ENCODE measurements around the gene ST3GAL5.
"Not testable (repeated sequence)": the region's sequence is repeated elsewhere in the genome, so short reads cannot be mapped to it uniquely, and the experiment has no call there.

Gene ST3GAL5

DNA sequence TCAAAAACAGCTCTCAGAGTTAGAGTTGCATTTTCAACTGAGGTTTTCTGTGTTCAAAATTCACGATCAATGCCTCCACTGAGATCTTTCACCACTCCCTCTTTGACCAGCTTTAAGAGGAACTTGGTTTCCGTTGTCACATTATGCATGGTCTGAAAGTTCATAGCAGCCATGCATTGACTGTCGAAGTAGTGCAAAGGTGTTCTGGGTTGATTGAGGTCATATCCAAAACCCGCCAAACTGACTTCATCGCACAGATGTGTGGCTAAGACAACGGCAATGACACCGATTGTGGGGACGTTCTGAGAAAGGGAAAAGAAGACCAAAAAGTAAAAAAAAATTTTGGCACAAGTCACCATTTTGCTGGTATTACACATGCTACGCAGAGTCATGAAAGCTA lies 48.7 kb downstream of the ST3GAL5 start:
- in situ Hi-C loops (cut with MboI; ENCODE audit: low sequenced_read_pairs) = no loop called here

DNA sequence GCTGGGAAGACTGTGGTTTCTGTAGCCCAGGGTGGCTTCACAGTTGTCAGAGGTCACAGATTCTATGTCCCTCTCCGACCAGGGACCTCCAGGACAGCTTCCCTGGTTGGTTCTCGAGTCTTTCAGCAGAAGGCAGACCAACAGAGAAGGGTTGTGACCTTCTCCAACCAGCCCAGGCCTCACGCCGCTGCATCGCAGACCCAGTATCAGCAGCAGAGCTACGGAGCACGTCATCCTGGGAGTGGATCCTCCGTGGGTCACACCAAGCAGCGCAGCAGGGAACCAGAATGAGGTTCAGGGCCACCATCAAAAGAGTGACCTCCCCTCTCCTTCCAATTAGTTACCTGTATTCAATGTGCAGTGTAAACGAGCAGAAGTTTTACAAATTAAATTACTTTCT lies 49.3 kb downstream of the ST3GAL5 start:
- in situ Hi-C loops (cut with MboI; ENCODE audit: low sequenced_read_pairs) = no loop called here

DNA sequence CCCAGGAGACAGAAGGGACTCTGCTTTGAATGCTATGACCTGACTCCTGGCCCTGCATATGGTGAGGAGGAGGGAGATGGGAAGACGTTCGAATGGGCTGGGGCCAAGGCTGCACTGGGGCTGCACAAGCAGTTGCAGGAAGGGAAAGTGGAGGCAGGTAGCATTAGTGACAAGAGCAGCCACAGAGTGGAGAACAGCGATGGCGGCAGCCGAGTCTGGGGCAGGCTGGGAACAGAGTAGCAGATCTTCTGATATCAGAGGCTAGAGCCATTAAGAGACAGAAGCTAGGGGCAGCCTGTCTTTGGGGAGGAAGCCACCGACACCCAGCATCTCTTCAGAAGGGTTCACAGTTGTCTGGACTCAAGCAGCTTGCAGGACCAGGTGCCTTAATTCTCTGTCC lies 50.1 kb downstream of the ST3GAL5 start:
- in situ Hi-C loops (cut with MboI; ENCODE audit: low sequenced_read_pairs) = no loop called here

DNA sequence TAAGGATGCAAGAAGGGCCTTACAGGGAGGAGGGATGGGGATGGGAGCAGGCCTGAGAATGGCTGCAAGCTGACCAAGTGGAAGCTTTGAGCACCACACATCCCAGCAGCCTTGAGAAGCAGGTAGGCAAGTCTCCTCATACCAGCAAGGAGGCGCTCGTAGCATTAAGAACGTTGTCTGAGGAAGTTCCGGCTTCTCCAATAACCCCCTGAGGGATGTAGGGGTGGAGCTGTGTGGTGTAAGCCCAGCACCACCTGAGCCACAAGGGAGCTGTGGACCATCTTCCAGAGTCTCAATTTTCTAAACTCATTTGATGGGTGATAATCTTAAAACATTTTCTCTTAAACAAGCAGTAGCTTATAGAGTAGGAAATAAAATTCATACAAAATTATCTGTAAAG lies 50.6 kb downstream of the ST3GAL5 start:
- in situ Hi-C loops (cut with MboI; ENCODE audit: low sequenced_read_pairs) = no loop called here

DNA sequence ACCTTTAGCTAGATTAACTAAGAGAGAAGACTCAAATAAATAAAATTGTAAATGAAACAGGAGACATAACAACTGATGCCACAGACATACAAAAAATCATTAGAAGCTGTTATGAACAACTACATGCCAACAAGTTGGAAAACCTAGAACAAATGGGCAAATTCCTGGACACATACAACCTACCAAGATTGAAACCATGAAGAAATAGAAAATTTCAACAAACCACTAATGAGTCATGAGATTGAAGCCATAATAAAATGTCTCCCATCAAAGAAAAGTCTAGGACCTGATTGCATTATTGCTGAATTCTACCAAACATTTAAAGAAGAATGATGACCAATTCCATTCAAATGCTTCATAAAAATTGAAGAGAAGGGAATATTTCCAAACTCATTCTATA lies 54.3 kb downstream of the ST3GAL5 start:
- in situ Hi-C loops (cut with MboI; ENCODE audit: low sequenced_read_pairs) = no loop called here

GRCh38 chr2:85831735-85832134 lies 57.1 kb downstream of the ST3GAL5 start:
- in situ Hi-C loops (cut with MboI; ENCODE audit: low sequenced_read_pairs) = no loop called here

- in situ Hi-C loops (cut with MboI; ENCODE audit: low sequenced_read_pairs) = no loop called here
Measured at GRCh38 chr2:85830645-85831044, 58.1 kb downstream of the ST3GAL5 start.

GRCh38 chr2:85829394-85829793 lies 59.4 kb downstream of the ST3GAL5 start:
- in situ Hi-C loops (cut with MboI; ENCODE audit: low sequenced_read_pairs) = not testable (repeated sequence)

- in situ Hi-C loops (cut with MboI; ENCODE audit: low sequenced_read_pairs) = no loop called here
Measured at GRCh38 chr2:85828725-85829124, 60.1 kb downstream of the ST3GAL5 start.

DNA sequence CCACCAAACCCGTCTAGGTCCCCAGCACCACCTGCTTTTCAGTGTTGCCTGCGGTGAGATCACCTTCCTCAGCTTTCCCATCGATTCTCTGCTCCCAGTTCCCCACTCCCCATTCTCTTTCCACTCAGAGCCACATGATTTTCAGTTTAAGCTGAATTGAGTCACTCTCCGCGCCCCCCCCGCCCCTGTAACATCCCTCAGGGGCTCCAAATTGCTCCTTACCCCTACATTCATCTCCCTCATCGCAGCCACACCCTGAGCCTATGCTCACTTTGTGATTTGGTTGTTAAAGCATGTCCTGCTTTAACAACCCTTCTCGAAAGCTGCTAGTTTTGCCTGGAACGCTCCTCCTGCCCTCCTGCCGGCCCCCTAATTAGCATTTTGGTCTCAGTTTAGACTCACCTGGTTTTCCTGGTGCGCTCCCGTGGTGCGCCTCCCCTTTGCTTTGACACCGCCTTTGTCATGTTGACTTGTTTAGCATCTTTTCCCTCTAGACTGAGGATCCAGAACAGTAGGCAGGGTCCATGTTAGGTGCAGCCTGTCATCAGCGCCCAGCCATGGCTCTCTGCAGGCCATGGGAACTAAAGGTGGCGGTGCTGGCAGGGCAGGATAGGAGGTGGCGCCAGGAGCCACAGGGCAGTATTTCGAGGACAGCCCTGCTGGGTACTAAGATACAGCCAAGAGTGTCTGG lies 60.8 kb downstream of the ST3GAL5 start:
- in situ Hi-C loops (cut with MboI; ENCODE audit: low sequenced_read_pairs) = no loop called here

DNA sequence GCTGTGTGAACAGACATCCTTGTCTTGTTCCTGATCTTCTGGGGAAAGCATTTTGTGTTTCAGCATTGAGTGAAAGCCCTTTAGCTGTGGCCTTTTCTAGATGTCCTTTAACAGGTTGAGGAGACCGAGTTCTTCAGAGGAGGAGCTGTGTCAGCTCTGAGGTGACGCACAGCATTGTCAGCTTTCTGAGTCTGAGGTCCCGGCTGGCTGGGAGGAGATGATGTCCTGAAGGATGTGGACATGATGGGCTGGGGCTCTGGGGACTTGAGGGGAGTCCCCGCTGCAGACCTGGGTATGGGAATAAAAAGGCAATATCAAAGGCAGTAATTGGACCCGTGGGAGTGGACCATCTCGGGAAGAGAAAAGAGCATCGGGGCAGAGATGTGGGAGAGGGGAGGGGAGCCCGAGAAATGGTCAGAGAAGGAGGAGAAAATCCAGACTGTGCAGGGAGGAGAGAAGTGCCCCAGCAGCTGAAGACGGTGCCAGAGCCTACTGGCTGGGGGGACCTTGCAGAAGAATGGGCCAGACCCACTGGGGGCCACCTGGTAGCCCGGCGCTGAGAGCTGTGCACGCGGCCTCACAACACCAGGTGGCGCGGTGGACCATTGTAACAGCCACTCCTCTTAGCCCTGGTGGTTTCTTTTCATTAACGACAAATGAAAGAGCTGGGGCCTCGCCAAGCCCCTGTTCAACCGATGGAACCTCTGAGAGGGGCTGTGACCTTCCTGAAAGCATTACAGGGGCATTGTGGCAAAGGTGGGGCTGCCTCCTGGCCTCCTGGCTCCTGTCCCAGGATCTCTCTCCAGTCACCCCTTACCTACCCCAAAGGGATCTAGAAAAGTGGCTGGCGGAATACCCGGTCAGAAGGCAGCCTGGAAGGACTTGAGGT lies 61.6 kb downstream of the ST3GAL5 start:
- in situ Hi-C loops (cut with MboI; ENCODE audit: low sequenced_read_pairs) = no loop called here

DNA sequence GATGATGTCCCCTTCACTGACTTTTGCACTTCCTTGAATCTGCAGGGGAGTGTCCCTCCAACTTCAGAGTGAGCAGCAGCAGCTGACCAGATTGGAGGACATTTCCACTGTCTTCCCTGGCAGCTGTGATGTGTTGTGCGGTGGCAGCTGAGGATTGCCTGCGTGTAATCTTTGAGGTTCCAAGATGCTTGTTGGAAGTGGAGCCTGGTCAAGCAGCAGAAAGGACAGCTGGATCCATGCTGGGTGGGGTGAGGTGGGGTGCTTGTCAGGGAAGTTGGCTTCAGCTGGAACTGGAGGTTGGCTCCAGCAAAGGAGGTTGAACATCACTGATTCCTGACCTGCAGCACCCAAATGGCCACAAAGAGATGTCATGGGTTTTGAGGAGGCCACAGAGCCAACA lies 64.8 kb downstream of the ST3GAL5 start:
- in situ Hi-C loops (cut with MboI; ENCODE audit: low sequenced_read_pairs) = loop anchor here (25.0 kb wide), 1 partner anchor 112 kb away; no protein-coding TSS in a partner anchor

DNA sequence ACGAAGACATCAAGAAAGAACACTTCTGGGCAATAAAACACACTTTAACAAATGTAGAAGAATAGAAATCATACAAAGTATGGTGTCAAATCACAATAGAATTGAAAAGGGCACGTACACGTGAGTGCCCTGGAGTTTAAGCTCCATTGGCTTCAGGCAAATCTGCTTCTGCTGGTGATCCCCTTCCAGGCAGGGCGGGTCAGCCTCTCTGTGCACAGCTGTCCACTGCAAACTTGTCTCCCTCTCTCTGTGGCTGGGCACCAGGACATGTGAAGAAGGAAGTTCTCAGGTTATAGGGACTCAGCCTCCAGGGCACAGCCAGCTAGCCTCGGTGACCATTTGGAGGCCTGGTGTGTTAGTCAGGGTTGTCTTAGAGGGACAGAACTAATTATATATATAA lies 66.0 kb downstream of the ST3GAL5 start:
- in situ Hi-C loops (cut with MboI; ENCODE audit: low sequenced_read_pairs) = loop anchor here (25.0 kb wide), 1 partner anchor 110 kb away; no protein-coding TSS in a partner anchor

DNA sequence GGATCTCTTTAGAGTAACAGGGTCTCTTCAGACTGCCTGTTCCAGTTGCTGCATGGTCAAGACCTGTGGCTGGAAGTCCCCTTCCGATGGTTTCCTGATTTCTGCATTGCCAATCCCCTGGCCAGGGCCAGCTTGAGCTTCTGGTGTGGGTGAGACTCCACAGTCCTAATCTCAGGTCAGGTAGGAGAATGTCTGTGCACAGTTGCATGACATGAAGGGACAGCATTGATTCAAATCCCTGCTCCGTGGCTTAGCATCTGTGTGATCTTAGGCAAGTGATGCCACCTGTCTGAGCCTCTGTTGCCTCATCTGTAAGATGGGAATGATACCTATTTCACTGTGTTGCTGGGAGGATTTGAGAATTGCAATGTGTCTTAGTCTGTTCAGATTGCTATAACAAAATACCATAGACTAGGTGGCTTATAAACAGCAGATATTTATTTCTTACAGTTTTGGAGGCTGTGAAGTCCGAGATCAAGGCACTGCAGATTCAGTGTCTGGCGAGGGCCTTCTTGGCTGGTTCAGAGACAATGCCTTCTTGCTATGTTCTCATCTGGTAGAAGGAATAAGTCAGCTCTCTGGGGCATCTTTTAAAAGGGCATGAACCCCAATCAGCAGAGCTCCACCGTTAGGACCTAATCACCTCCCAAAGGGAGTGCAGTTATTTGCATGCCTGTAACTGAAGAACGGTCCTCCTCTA lies 68.8 kb downstream of the ST3GAL5 start:
- in situ Hi-C loops (cut with MboI; ENCODE audit: low sequenced_read_pairs) = loop anchor here (25.0 kb wide), 1 partner anchor 108 kb away; no protein-coding TSS in a partner anchor

- in situ Hi-C loops (cut with MboI; ENCODE audit: low sequenced_read_pairs) = loop anchor here (25.0 kb wide), 1 partner anchor 103 kb away; no protein-coding TSS in a partner anchor
Measured at GRCh38 chr2:85814802-85815550, 73.8 kb downstream of the ST3GAL5 start.

DNA sequence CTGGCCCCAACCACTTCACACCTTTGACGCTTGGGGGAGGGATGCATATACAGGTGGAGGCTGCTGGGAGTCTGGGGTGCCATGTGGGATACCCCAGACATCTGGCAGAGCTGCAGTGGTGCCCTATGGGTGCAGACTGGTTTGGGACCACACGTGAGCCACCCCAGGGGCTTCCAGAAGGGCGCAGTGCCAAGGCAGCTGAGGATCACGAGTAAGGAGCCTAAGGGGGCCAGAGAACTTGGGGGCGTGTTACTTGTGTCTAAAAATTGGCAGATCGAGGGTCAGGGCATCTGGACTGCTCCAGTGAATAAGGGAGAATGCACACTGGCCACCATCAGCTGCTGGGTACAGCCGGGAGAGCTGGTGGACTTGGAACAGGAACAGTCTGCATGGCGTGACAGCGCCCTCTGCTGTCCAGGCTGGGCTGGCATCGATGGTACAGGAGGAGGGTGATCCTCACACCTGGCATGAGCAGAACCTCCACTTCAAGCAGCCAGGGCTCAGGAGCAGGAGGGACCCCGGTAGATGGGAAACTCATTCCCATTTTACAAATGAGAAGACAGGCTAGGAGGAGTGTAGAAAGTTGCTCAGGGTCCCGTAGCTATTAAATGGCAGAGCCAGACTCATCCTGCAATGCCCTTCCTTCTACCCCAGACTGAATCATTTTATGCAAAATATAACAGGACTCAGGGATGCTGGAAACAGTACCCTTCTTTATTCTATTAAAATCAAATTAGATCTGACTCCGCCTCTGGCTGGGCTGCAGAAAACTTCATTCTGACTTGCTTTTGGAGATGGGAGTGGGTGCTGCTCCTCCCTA lies 74.6 kb downstream of the ST3GAL5 start:
- in situ Hi-C loops (cut with MboI; ENCODE audit: low sequenced_read_pairs) = loop anchor here (25.0 kb wide), 1 partner anchor 102 kb away; no protein-coding TSS in a partner anchor

- in situ Hi-C loops (cut with MboI; ENCODE audit: low sequenced_read_pairs) = loop anchor here (25.0 kb wide), 1 partner anchor 101 kb away; no protein-coding TSS in a partner anchor
Measured at GRCh38 chr2:85813211-85813981, 75.4 kb downstream of the ST3GAL5 start.

- in situ Hi-C loops (cut with MboI; ENCODE audit: low sequenced_read_pairs) = loop anchor here (25.0 kb wide), 1 partner anchor 100 kb away; no protein-coding TSS in a partner anchor
Measured at GRCh38 chr2:85812094-85812735, 76.6 kb downstream of the ST3GAL5 start.
